ENCODE results near the gene ERBB2. TPM values are rescaled to one million over a fixed set of nuclear protein-coding genes. Genes with fewer than 3 reads are reported as not detected.

Gene ERBB2
- total and polyA plus RNA-seq, 2 of the 13 experiments (the other 11 are each of a cell fraction or from before 2014, with no cell fraction given): 57.7 to 64.1 TPM

GRCh38 chr17:39736319-39737165, 36.7 kb downstream of the ERBB2 start (continued):
- TF ChIP-seq ZNF12 (CRISPR knock-in tag; IDR thresholded peaks at IDR 0.05) (no peak), U2AF1 (optimal IDR thresholded peaks at IDR 0.05; ENCODE audit: low read depth, low read length) (no peak), ZNF276 (CRISPR knock-in tag; IDR thresholded peaks at IDR 0.05; ENCODE audit: low read depth) (no peak), PHB2 (IDR thresholded peaks at IDR 0.05; ENCODE audit: partially characterized antibody) (no peak), PHF20 (CRISPR knock-in tag; IDR thresholded peaks at IDR 0.05) (no peak), MTF2 (CRISPR knock-in tag; IDR thresholded peaks at IDR 0.05; ENCODE audit: borderline replicate concordance) (no peak), ZNF83 (CRISPR knock-in tag; IDR thresholded peaks at IDR 0.05; ENCODE audit: borderline replicate concordance) (0 out of 2 replicates have a peak, but pooled peaks have one; percentile 38), MIER2 (CRISPR knock-in tag; IDR thresholded peaks at IDR 0.05) (0 out of 2 replicates have a peak, but pooled peaks have one; percentile 22), BRD4 (CRISPR knock-in tag; IDR thresholded peaks at IDR 0.05) (no peak), HOXA5 (CRISPR knock-in tag; IDR thresholded peaks at IDR 0.05) (no peak), ATF4 (CRISPR knock-in tag; IDR thresholded peaks at IDR 0.05) (0 out of 4 replicates have a peak, but pooled peaks of 1 of the 2 experiments have one; percentile 19), ZEB1 (IDR thresholded peaks at IDR 0.05; ENCODE audit: insufficient replicate concordance, low read depth) (peak; percentile 76), ZNF331 (CRISPR knock-in tag; IDR thresholded peaks at IDR 0.05) (no peak), ZNF605 (CRISPR knock-in tag; IDR thresholded peaks at IDR 0.05) (no peak), ZNF598 (CRISPR knock-in tag; IDR thresholded peaks at IDR 0.05; ENCODE audit: borderline replicate concordance) (no peak), ZNF253 (CRISPR knock-in tag; IDR thresholded peaks at IDR 0.05; ENCODE audit: borderline replicate concordance) (no peak), CBX1 (IDR thresholded peaks at IDR 0.05; ENCODE audit: low read depth) (no peak), CEBPB (IDR thresholded peaks at IDR 0.05; ENCODE audit: borderline replicate concordance, low read depth, low read length) (no peak), SCMH1 (CRISPR knock-in tag; IDR thresholded peaks at IDR 0.05; ENCODE audit: borderline replicate concordance) (no peak), WIZ (CRISPR knock-in tag; IDR thresholded peaks at IDR 0.05) (no peak), HNRNPK (IDR thresholded peaks at IDR 0.05; ENCODE audit: low read depth, low read length, poor library complexity, severe bottlenecking) (no peak), ZNF501 (CRISPR knock-in tag; IDR thresholded peaks at IDR 0.05) (peak; percentile 36; the same call in 1 of the 2 replicates), ZNF275 (CRISPR knock-in tag; IDR thresholded peaks at IDR 0.05; ENCODE audit: borderline replicate concordance) (no peak), ZFP36L1 (CRISPR knock-in tag; IDR thresholded peaks at IDR 0.05) (no peak), CTCF (CRISPR knock-in tag; IDR thresholded peaks at IDR 0.05) (no peak)
